NCI-H2196 treated with DMSO at 0.1 percent for 48 hours (cell line): Measurements from ENCODE around the gene BMP6.

Experiments used
- DNase-seq: peaks from one replicate; lab custom pipeline; 2025; ENCODE audit not compliant: unreplicated experiment; lab: John Stamatoyannopoulos, UW

Gene BMP6

DNA sequence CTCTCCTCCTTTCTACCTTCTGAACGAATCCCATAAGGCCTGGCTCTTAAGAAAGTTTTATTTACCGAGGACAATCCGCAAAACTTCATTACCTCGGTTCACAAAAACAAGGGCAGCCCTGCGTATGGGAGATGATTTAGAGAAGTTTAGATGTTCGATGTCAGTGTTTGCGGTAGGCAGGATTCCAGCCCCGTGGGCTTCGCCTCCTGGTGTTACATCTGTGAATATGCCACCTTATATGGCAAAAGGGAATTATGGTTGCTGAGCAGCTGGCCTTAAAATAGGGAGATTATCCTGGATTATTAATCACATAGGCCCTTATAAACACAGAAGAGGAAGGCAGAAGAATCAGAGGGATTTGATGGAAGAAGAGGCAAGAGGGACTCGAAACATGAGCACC, 21.1 kb downstream of the BMP6 start:
- DNase-seq, result no peak

DNA sequence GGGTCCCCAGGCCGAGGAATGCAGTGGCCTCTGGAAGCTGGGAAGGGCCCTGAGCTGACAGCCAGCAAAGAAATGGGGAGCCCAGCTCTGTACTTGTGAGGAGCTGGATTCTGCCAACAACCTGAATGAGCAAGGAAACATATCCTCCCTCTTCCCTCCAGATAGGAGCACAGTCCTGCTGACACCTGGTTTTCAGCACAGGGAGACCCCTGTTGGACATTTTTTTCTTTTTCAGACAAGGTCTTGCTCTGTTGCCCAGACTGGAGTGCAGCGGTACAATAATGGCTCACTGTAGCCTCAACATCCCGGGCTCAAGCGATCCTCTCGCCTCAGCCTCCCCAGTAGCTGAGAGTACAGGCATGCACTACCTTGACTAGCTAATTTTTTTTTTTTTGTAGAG, 21.5 kb downstream of the BMP6 start:
- no peak for DNase-seq

DNA sequence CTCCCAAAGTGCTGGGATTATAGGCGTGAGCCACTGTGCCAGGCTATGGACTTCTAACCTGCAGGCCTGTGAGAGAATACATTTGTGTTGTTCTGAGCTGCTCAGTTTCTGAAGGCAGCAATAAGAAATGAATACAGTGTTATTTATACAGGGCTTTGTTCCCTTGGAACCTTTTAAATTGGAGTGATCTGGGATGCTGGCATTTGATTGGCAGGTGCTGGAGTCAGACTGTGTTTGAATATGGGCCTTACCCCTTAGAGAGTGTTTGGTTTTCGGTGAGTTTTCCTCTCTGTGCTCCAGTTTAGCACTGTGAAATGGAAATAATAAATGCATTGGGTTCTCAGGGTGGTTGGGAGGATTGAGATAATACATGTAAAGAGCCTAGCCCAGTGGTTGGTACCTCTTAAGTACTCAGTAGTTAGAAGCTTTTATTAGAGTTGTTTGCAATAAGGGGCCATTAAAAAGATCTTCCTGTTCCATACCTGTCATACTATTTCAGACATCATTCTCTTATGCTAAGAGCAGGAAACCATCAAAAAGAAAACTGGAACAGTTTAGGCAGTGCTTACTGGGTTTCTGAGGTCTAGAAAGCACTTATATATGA, 22.1 kb downstream of the BMP6 start:
- no peak for DNase-seq

DNA sequence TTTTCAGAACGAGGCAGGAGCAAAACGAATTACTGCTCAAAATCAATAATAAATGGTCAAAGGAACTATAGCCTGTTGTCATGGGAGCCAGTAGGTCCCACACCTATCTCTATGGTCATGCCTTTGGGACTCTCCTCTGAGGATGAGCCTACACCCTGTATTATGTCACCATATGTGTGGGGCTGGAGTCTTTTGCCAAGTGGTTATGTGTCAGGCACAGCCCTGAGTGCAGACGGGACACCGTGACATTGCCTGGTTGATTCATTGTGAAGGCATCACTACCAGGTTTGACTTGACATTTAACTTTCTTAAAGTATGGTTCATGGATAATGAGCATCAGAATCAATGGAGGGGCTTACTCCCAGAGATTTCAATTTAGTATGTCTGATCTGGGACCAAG, 23.6 kb downstream of the BMP6 start:
- DNase-seq, result no peak

DNA sequence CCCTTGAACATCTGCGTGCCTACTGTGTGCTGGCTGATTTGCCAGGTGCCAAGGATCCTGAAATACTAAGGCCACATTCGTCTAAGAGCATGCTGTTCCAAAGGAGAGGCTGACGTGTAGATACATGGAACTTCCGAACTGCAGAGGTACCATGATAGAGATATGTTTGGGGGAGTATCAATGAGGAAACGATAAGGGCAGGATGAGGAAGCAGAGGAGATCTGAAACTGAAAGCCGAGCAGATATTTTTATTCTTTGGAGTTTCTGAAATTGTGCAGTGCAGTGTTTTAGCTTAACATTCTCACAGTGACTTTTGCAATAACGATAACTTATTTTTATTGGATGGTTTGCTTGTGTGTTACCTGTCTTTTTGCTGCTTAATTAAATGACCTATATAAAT, 24.3 kb downstream of the BMP6 start:
- no peak for DNase-seq

DNA sequence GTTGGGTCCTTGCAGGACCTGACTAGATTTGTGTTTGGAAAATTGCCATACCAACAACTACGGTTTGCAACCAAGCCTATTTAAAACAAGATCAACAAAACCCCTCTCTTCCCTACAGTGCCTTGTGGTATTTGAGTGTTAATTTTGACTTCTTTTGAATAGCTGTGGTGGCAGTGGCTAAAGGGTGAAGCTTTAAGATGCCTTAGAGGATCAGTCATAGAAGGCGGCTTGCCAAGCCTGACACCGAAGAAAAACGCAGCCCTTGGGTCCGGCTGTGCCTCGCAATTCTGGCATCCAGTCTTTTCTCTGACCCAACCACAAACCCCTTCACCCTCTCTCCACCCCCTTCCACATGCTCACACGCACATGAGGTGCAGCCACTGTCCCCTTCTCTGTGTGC, 32.6 kb downstream of the BMP6 start:
- peak; percentile 3 for DNase-seq

DNA sequence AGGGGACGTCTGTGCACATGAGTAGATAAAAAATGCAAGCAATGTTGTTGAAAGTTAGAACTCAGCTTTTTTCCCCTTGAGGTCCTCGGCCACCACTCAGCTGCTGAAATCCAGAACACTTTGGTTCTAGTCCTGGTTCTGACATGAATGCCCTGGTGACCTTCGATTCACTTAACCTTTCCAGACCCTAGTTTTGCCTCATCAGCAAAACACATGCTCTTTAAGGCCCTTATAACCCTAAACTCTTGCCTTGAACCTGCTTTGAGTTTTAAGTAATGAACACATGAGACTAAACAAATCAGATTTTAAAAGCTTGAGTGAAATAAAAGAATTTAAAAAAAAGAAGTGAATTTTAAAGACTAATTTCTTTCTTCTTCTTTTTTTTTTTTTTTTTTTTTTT, 33.4 kb downstream of the BMP6 start:
- no peak for DNase-seq

DNA sequence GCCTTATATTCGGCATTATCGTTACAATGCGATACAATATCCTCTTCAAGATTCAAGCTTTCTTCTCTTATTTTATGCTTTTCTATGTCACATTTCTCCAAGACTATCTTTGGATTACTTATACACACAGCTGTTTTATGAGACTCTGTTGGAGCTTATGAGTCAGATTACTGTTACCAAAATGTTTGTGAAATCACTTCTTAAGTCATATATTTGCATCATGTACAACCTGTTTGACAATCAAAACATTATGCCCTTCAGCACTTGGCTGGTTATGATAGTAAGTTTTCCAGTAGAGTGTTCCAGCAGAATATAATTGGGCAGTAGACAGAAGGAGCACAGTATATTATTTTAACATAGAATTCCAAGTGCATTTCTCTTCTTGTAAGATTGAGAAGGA, 35.2 kb downstream of the BMP6 start:
- DNase-seq, result no peak

DNA sequence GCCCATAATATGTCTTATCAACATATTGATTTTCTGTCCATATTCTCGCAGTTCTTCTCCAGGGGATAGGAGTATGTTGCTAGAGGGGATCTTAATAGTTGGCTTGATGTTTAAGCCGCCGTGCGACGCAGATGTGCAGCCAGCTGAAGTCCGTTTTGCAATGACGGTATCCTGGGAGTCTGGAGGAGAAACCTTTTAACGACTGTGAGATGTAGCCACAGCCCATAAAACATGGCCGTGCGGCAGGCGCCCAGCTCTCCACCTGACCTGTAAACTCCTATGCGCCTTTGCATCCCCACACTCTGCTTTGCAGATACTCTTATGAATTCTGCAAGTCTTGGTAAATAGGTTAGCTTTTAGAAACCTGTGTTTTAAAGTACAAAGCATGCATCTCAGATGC, 36.9 kb downstream of the BMP6 start:
- no peak for DNase-seq

DNA sequence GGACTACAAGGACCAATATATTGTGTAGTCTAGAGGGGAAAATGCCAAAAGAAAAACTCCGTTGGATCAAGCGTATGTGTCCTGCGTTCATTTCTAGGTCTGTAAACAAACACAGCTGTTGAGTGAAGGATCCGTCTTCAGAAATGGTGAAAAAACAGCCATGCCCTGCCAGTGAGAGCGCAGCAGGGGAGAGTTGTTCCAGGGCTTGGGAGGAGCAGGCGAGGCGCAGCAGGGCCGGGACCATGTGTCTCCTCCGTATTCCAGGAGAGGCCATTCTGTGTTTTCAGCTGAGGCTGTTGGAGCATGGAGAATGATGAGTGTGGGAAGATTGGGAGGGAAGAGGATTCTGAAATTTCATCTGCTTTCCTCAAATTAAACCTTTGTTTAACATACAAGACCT, 38.0 kb downstream of the BMP6 start:
- DNase-seq, result no peak

DNA sequence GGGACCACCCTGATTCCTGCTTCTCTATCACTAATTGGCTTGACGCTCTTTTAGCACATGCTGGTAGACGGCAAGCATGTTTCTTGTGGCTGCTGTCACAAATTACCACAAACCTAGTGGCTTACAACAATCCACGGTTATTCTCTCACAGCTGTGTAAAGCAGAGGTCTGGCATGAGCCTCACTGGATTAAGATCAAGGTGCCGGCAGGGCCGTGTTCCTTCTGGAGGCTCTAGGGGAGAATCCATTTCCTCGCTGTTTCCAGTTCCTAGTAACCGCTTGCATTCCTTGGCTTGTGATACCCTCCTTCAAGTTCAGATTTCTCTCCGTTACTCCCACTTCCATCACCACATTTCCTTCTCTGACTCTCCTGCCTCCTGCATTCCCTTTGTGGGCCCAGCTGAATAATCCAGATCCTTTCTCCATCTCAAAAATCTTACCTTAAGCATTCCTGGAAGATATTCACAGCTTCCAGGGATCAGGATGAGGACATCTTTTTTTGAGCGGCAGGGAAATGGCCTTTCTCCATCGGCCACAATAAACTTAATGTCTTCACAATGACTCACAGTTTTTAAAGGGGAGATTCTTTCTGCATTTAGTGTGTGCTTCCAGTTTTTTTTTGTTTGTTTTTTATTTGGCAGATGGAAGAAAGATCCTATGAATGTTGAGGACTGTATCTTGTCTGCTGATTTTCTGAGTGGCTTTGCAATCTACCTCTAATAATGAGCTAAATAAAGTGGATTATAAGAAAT, 39.9 kb downstream of the BMP6 start:
- no peak for DNase-seq

DNA sequence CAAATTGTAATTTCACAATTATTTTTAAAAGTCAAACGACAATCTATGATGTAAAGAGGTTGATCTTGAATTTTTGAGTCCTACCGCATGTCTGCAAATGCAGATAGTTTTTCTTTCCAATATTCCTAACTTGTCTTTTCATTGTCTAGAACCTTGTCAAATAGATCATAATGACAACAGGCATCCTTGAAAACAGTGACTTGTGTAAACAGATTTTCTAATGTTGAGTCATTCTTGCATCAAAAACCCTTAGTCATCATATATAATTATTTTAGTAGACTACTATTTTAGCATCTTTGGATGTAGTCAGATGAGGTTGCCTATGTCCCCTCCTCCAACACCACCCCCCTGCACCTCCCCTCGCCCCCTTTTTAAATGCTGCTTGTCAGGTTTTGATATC, 43.8 kb downstream of the BMP6 start:
- DNase-seq, result no peak

DNA sequence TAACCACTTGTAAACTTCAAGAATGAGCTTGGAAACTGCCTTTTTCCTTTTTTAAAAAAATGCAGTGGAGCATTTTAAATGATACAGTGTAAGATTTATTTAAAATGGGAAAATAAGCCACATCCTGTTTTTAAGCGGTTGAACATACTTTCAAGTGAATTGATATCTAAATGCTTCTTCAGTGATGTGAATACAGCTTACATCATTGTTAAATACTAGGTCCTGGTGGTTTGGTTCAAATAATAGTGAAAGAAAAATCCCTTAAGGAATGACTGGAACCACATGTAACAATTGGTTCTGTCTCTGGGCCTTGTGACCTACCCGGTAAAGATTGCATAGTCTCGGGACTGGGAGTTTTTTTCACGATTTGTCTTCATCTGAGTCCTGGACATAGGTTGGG, 44.2 kb downstream of the BMP6 start:
- DNase-seq, result no peak

DNA sequence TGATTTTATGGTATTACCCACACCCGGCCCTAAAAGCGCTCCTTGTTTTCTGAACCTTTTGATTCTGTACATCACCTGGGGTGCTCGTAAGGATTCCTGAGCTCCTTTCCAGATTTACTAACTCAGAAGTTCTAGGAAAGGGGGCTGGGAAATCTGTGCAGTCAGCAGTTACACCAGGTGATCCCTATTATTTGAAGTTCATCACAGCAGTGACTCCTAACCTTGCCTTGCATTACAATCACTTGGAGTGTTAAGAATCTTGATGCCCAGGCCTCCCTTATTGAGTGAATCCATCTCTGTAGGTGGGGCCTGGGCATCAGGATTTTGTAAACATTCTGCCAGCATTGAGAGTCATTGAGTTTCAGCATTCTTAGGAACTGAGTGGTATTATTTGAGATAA, 44.7 kb downstream of the BMP6 start:
- no peak for DNase-seq

DNA sequence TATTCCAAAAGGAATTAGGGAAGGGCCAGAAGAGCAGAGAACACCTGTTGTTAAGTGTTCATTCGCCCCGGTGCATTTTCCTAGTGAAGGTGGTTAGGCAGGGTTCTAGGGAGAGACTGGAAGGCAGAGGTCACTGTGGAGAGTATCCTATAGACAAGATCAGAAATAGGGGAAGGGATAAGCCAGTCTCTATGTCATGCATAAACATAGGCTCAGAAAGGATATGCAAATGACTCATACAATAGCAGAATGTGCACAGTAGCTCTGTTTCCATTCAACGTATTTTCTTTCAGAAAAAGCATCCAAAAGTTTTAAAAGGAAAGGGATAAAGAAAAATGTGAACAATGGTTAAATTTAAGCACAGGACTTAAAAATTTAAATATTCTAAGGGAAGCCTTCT, 47.4 kb downstream of the BMP6 start:
- DNase-seq, result no peak

DNA sequence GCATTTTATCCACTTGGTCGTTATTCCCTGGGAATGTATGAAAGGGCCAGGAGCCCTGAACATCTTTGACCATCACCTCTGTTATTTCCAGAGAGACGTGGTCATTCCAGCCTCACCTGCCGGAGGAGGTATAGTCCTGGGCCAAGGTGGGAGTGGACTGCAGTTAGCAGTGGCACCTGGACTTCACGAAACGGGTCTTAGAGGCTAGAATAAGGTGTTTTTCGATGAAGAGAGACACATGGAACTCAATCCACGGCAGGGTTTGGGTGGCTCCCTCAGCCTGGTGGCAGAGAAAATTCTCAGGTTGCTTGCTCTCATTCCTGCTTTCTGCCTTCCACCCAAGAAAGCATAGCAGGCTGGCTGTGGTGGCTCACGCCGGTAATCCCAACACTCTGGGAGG, 48.0 kb downstream of the BMP6 start:
- no peak for DNase-seq

DNA sequence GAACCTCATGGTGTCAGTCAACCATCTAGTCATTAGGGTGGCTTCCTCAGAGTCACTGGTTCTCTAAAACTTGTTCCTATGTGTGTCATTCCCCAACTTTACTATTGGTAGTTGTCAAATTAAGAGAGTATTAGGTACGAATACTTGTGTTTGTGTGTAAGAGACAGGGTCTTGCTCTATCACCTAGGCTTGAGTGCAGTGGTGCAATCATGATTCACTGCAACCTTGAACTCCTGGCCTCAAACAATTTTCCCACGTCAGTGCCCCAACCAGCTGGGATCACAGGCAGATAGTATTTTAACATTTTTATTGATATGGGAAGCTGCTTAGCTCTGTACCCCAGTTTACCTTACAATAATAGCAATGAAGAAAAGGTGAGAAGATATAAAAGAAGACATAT, 50.6 kb downstream of the BMP6 start:
- DNase-seq, result no peak

DNA sequence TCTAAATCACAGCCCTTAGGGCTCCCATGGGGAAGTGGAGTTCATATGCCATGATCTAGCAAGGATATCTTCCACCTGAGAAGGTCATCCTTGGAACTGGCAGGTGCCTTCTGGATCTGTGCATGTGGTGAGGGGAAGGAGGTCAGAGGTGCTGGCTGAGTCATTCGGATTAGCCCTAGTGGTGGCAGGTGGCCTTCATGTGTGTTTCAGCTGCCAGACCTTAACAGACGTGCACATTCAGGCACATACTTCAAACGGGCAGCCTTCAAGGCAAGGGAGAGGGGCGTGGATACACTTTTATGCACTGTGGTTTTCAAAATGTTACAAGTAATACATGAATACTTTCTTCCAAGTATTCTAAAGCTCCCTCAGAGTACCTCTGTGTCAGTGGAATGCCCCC, 51.2 kb downstream of the BMP6 start:
- no peak for DNase-seq

DNA sequence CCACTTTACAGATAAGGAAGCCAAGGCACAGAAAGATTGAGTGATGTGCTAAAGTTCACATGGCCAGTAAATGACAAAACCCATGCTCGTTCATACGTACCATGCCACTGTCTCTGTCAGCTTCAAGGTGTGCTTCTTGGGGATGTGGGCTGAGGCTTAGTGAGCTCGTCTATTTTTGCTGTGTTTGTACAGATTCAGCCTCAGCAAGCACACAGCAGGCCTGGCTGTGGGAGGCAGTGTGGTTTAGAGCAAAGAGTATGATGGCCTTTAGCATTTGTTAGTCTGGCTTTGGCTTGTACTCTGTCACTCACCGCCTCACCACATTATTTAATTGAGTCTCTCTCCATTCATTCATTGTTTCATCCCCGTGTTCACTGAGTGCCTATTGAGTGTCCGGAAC, 55.3 kb downstream of the BMP6 start:
- DNase-seq, result no peak

DNA sequence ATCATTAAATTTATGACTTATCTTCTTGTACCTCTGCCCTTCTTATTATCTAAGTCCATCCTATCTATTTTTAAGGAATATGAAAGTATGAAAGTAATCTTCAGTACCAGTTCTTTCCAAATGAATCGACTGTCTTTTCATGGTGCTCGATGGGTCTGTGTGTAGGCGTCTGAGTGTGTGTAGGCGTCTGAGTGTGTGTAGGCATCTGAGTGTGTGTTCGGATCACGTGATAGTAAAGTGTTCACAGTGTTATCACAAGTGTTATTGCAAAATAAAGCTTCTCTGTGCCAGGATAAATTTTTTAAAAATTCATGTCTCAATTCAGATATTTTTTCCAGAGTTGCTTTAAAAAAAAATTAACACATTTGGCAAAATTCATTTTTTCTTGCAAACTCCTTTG, 58.3 kb downstream of the BMP6 start:
- DNase-seq, result no peak

DNA sequence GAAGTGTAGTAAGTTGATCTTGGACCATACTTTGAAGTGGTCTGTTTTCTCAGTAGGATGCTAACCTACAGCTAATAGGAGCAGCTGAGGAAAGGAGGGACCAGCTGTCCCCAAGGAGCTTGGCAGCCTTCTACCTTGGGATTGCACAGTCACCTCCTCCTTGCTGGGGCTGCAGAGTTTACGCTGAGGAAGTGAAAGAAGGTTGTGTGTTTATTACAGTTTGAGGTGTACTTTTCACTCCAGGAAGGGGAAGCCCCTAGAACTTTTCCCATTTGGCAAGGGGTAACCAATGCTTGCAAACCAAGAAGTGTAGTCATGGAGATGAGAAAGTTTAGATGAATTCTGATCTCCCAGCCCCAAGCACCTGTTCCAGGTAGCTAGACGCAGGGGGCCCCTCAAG, 58.8 kb downstream of the BMP6 start:
- no peak for DNase-seq

DNA sequence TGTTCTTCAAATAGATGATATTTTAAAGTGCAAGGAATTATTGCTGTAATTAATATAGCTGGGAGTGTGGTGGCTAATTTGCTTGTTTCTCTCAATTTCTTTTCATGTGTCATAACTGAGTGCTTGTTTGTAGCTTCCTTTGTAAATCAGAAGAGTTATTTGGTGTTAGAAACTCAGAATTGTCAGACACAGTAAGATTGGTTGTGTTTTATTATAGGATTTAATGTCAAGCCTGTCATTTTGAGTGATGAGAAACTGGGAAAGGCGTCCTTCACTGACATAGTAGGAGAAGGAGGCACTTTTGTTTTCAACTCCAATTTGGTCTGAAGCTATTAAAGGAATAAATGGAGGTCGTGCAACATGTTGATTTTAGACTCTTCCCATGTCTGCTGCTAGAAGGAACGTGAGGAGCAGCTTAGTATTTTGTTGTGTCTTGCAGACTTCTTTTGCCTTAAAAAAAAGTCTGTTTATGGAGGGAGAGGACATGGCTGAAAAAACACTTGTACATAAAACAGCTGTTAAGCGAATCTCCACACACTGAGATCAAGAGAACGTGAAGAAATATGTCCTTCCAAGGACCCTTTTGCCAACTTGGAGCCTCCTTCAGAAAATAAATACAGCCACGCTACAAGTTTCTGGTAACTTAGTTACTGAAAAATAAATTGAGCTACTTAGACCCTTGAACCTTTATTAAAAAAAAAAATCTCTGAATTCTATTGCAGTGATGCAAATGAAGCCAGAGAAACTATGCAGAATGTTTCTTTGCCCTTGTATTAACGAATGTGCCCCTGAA, 59.5 kb downstream of the BMP6 start:
- DNase-seq, result no peak
